HepG2 (cell line): Measurements from ENCODE around the gene TSPAN17.

Experiments
- CTCF ChIP-seq: sonication (generic); formaldehyde crosslinking; IDR thresholded peaks from 2 replicates; pipeline ENCODE4 v1.5.0; 2020; ENCODE audit warnings: mild to moderate bottlenecking, missing genetic modification reagents, moderate library complexity
- ZNF225 ChIP-seq: sonication (generic); formaldehyde crosslinking; IDR thresholded peaks from 2 replicates; pipeline ENCODE4 v1.4.0; 2020; ENCODE audit warnings: mild to moderate bottlenecking, missing genetic modification reagents
- ZNF569 ChIP-seq: sonication (generic); formaldehyde crosslinking; IDR thresholded peaks from 2 replicates; pipeline ENCODE4 v1.5.0; 2020; ENCODE audit warnings: mild to moderate bottlenecking, missing genetic modification reagents, moderate library complexity, borderline replicate concordance

- TF ChIP-seq ZNF569 (no peak), ZNF225 (CRISPR knock-in tag) (no peak), CTCF (CRISPR knock-in tag) (peak; percentile 62)
These were observed 37.4 kb upstream of the TSPAN17 start, which contains the start of gene GPRIN1 for GRCh38 chr5:176609724-176610434.
